GM23248 (cell line): ENCODE measurements around the gene CACNG4. TPM values are rescaled to one million over a fixed set of nuclear protein-coding genes. Genes with fewer than 3 reads are reported as not detected.

ENCODE experiments used
- DNase-seq: peaks from one replicate; pipeline ENCODE4 v3.0.0-alpha.2; 2015
- H2AFZ ChIP-seq: fragments of 200-600 bp; sonication (generic); 2 replicates; pipeline ENCODE4 v1.6.1; 2016; ENCODE audit warnings: antibody characterized with exemption
- H3F3A ChIP-seq: fragments of 200-600 bp; sonication (generic); 2 replicates; pipeline ENCODE4 v1.6.1; 2016; ENCODE audit warnings: mild to moderate bottlenecking, antibody characterized with exemption, mixed run types; ENCODE audit not compliant: insufficient read depth
- H3K27ac ChIP-seq: fragments of 200-600 bp; sonication (generic); 2 replicates; pipeline ENCODE4 v1.5.1; 2016; ENCODE audit warnings: mild to moderate bottlenecking
- H3K27me3 ChIP-seq: fragments of 200-600 bp; sonication (generic); replicated peaks from 2 replicates; pipeline ENCODE4 v1.6.1; 2016; ENCODE audit warnings: mild to moderate bottlenecking; ENCODE audit not compliant: insufficient read depth
- H3K36me3 ChIP-seq: fragments of 200-600 bp; sonication (generic); 2 replicates; pipeline ENCODE4 v1.6.1; 2016; ENCODE audit warnings: low read depth, mild to moderate bottlenecking
- H3K4me1 ChIP-seq: fragments of 200-600 bp; sonication (generic); 2 replicates; pipeline ENCODE4 v1.6.1; 2016; ENCODE audit warnings: mild to moderate bottlenecking; ENCODE audit not compliant: insufficient read depth
- H3K4me2 ChIP-seq: fragments of 200-600 bp; sonication (generic); one replicate; pipeline ENCODE4 v1.6.1; 2016; ENCODE audit warnings: mild to moderate bottlenecking; ENCODE audit not compliant: unreplicated experiment
- H3K4me3 ChIP-seq: fragments of 200-600 bp; sonication (generic); 2 replicates; pipeline ENCODE4 v1.5.1; 2016; ENCODE audit warnings: mild to moderate bottlenecking
- H3K79me2 ChIP-seq: fragments of 200-600 bp; sonication (generic); 2 replicates; pipeline ENCODE4 v1.6.1; 2016; ENCODE audit warnings: mild to moderate bottlenecking; ENCODE audit not compliant: insufficient read depth
- H3K9ac ChIP-seq: fragments of 200-600 bp; sonication (generic); 2 replicates; pipeline ENCODE4 v1.6.1; 2016; ENCODE audit warnings: mild to moderate bottlenecking
- H3K9me2 ChIP-seq: fragments of 200-600 bp; sonication (generic); 2 replicates; pipeline ENCODE4 v1.6.1; 2016; ENCODE audit warnings: mixed run types, mild to moderate bottlenecking, moderate library complexity; ENCODE audit not compliant: insufficient read depth
- H3K9me3 ChIP-seq: fragments of 200-600 bp; sonication (generic); one replicate; pipeline ENCODE4 v1.6.1; 2017; ENCODE audit warnings: low read depth
- H4K20me1 ChIP-seq: fragments of 200-600 bp; sonication (generic); 2 replicates; pipeline ENCODE4 v1.6.0; 2016; ENCODE audit not compliant: insufficient read depth
- EZH2 ChIP-seq: fragments of 200-600 bp; sonication (generic); IDR thresholded peaks from 2 replicates; pipeline ENCODE4 v1.6.1; 2018; ENCODE audit warnings: antibody characterized with exemption, mild to moderate bottlenecking; ENCODE audit not compliant: insufficient read depth, poor library complexity, severe bottlenecking
- EZH2phosphoT487 ChIP-seq: fragments of 200-600 bp; sonication (generic); IDR thresholded peaks from 2 replicates; pipeline ENCODE4 v1.6.1; 2018; ENCODE audit warnings: antibody characterized with exemption, moderate library complexity, mild to moderate bottlenecking, low read depth; ENCODE audit not compliant: insufficient read depth
- WGBS, 2 experiments: methylation state at CpG; one replicate each; pipeline ENCODE4 v1.1.6; 2015 to 2017; ENCODE audit warnings: low lambda C conversion rate in 2 of 2, low coverage in 1 of 2; ENCODE audit errors: missing lambda C conversion rate in 2 of 2; 5-methylcytosine and 5-hydroxymethylcytosine counted together
- in situ Hi-C: fragments of 300-500 bp; cut with MboI; formaldehyde crosslinking; loops from 2 replicates; pipeline ENCODE4 v1.15.0; 2020
- polyA plus RNA-seq: library from polyadenylated mRNA; unstranded; fragments of >200 nt; fragmentation: Nextera tagmentation; extraction: Ambion mirVana; gene quantifications from 2 replicates; pipeline ENCODE4 v1.2.1, GENCODE V29; 2016
- total RNA-seq: library from RNA; depleted of rRNA; stranded (reverse); fragments of >200 nt; shearing (Covaris generic); gene quantifications from 2 replicates; pipeline ENCODE4 v1.2.3, GENCODE V29; 2014

Gene CACNG4
- total and polyA plus RNA-seq, 2 experiments from 2014 or later = not detected

GRCh38 chr17:66980896-66981295 lies 16.4 kb downstream of the CACNG4 start:
- 81 to 87% methylated on average over 7 of the region's 7 CpGs for WGBS, 2 experiments
- no peak overlapping the region for H3K4me3 ChIP-seq
- no peaks in the 10 kb centered on the region for H3K36me3 ChIP-seq
- in situ Hi-C loops = no loop called here
- H3K4me1 ChIP-seq = peaks cover 14% of the 10 kb centered on the region
- H3K9me2 ChIP-seq = no peaks in the 10 kb centered on the region
- DNase-seq = no peak
- TF ChIP-seq EZH2 (no peak), EZH2phosphoT487 (no peak)
- H4K20me1 ChIP-seq = no peaks in the 10 kb centered on the region
- no peak overlapping the region for H3K4me2 ChIP-seq
- peaks cover 46% of the 10 kb centered on the region for H3K27me3 ChIP-seq
- no peak overlapping the region for H3K9ac ChIP-seq
- H3K79me2 ChIP-seq = no peaks in the 10 kb centered on the region
- no peak overlapping the region for H3K27ac ChIP-seq
- no peaks in the 10 kb centered on the region for H3K9me3 ChIP-seq
- H2AFZ ChIP-seq = no peak overlapping the region
- peaks cover 10% of the 10 kb centered on the region for H3F3A ChIP-seq

GRCh38 chr17:66981983-66982508 lies 17.5 kb downstream of the CACNG4 start:
- Histone ChIP-seq H3K9ac (no peak overlapping the region), H3F3A (peaks cover 10% of the 10 kb centered on the region), H3K79me2 (no peaks in the 10 kb centered on the region), H3K4me1 (peaks cover 14% of the 10 kb centered on the region), H3K9me2 (no peaks in the 10 kb centered on the region), H3K27me3 (peaks cover 47% of the 10 kb centered on the region), H3K36me3 (no peaks in the 10 kb centered on the region), H3K27ac (no peak overlapping the region), H3K4me3 (no peak overlapping the region), H3K4me2 (no peak overlapping the region), H2AFZ (no peak overlapping the region), H3K9me3 (no peaks in the 10 kb centered on the region), H4K20me1 (no peaks in the 10 kb centered on the region)
- 75 to 76% methylated on average over 14 of the region's 14 CpGs for WGBS, 2 experiments
- TF ChIP-seq EZH2 (no peak), EZH2phosphoT487 (no peak)
- DNase-seq = no peak
- in situ Hi-C loops = no loop called here

GRCh38 chr17:66983414-66984021 lies 19.0 kb downstream of the CACNG4 start:
- Histone ChIP-seq H3K4me2 (no peak overlapping the region), H3F3A (peaks cover 10% of the 10 kb centered on the region), H3K4me1 (peaks cover 14% of the 10 kb centered on the region), H3K9me3 (no peaks in the 10 kb centered on the region), H3K9ac (no peak overlapping the region), H2AFZ (no peak overlapping the region), H3K4me3 (no peak overlapping the region), H3K79me2 (no peaks in the 10 kb centered on the region), H4K20me1 (no peaks in the 10 kb centered on the region), H3K9me2 (no peaks in the 10 kb centered on the region), H3K27me3 (peaks cover 61% of the 10 kb centered on the region), H3K27ac (no peak overlapping the region), H3K36me3 (no peaks in the 10 kb centered on the region)
- in situ Hi-C loops = no loop called here
- no peak for TF ChIP-seq EZH2
- TF ChIP-seq EZH2phosphoT487 = no peak
- no peak for DNase-seq
- 43 to 45% methylated on average over 14 of the region's 14 CpGs for WGBS, 2 experiments

- Histone ChIP-seq H3K36me3 (no peaks in the 10 kb centered on the region), H2AFZ (no peak overlapping the region), H3K27ac (no peak overlapping the region), H3K27me3 (peaks cover 74% of the 10 kb centered on the region), H3K79me2 (no peaks in the 10 kb centered on the region), H3F3A (peaks cover 4% of the 10 kb centered on the region; the same call in 1 of the 2 replicates), H3K9me3 (no peaks in the 10 kb centered on the region), H3K9me2 (no peaks in the 10 kb centered on the region), H3K4me1 (peaks cover 9% of the 10 kb centered on the region), H3K4me2 (no peak overlapping the region), H3K9ac (no peak overlapping the region), H4K20me1 (no peaks in the 10 kb centered on the region), H3K4me3 (no peak overlapping the region)
- in situ Hi-C loops = no loop called here
- 39 to 49% methylated on average over 7 of the region's 7 CpGs for WGBS, 2 experiments
- no peak for TF ChIP-seq EZH2
- TF ChIP-seq EZH2phosphoT487 = no peak
- no peak for DNase-seq
Observed at GRCh38 chr17:66984730-66985129, 20.2 kb downstream of the CACNG4 start.
